GM23248 (cell line): ENCODE results near the gene HFM1.

Experiments
- EZH2 ChIP-seq: fragments of 200-600 bp; sonication (generic); IDR thresholded peaks from 2 replicates; pipeline ENCODE4 v1.6.1; 2018; ENCODE audit warnings: antibody characterized with exemption, mild to moderate bottlenecking; ENCODE audit not compliant: insufficient read depth, poor library complexity, severe bottlenecking
- EZH2phosphoT487 ChIP-seq: fragments of 200-600 bp; sonication (generic); IDR thresholded peaks from 2 replicates; pipeline ENCODE4 v1.6.1; 2018; ENCODE audit warnings: antibody characterized with exemption, moderate library complexity, mild to moderate bottlenecking, low read depth; ENCODE audit not compliant: insufficient read depth

DNA sequence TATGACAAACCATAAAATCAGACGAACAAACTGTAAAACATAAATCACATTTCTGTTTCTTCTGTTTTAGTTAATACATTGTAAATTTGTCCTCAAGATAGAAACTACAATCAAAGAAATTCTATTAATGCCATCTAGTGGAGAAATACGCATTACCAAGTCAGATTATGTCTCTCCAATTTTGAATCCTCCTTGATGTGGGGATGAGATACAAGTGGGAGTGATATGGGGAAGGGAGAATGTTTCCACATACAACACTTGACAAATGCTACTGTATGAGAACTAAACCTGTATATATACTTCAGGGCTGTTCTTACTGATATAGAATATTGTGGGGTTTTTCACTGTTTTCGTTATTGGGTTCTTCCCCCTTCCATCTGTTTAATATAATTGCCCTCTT, 2.6 kb downstream of the HFM1 start:
- TF ChIP-seq EZH2, result no peak
- TF ChIP-seq EZH2phosphoT487, result no peak
